ENCODE results near the gene MTOR.

The MTOR gene

DNA sequence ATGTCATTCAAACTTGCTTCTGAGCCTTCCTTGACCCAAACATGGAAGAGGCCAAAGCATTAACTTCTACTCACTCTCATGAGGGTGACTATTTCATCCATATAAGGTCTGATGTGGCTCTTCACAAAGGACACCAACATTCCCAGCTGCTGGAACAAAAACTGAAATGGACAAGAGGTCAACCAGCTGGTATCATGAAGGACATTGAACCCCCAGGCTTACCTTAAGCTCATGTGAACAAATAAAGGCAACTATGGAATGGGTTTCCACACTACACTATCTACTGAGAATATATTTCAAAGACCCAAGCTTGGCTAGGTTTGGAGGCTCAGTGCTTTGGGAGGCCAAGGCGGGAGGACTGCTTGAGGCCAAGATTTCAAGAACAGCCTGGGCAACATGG lies 46.3 kb downstream of the MTOR start:
- no peak for DNase-seq (ENCODE audit: low read depth)

- DNase-seq (ENCODE audit: low read depth): no peak
Observed at GRCh38 chr1:11215381-11216005, 46.9 kb downstream of the MTOR start.

- DNase-seq (ENCODE audit: low read depth): no peak
Observed at GRCh38 chr1:11214698-11215380, 47.5 kb downstream of the MTOR start.

GRCh38 chr1:11211925-11212587 lies 50.3 kb downstream of the MTOR start:
- DNase-seq (ENCODE audit: low read depth): no peak

- no peak for DNase-seq (ENCODE audit: low read depth)
Observed at GRCh38 chr1:11211461-11211860, 50.9 kb downstream of the MTOR start.

DNA sequence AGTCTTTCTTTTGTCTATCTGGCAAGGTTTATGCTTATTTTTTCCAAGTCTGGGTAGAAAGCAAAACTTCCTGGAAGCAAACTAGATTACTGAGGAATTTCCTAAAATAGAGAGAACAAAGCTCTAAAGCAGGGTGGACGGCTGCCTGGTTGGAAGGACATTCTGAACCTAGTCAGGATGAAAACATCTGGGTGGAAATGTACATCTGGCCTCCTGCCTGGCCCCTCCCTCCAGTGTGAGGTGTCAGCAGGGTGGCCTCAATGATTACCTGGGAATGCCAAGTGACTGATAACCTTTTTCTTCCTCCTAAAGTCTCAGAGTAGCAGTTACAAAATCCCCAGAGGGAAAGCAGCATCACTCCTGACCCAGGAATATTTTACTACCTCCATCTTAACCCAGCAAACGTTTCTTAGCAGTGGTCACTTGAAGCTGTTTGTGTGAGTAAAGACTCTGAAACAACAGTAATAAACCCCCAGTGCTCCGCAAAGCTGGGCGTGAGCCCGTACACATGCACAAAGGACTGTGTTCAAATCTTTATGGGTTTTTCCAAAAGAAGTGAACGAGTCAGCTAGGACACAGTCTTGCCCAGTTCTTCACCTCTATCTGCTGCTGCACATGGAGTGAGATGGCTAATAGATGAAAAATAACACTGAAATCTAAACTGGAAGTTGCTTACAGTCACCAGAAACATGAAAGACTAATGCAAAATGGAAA lies 54.3 kb downstream of the MTOR start:
- DNase-seq (ENCODE audit: low read depth): no peak

GRCh38 chr1:11204396-11205190 lies 57.8 kb downstream of the MTOR start:
- no peak for DNase-seq (ENCODE audit: low read depth)

GRCh38 chr1:11198851-11199594 lies 63.3 kb downstream of the MTOR start:
- no peak for DNase-seq (ENCODE audit: low read depth)

DNA sequence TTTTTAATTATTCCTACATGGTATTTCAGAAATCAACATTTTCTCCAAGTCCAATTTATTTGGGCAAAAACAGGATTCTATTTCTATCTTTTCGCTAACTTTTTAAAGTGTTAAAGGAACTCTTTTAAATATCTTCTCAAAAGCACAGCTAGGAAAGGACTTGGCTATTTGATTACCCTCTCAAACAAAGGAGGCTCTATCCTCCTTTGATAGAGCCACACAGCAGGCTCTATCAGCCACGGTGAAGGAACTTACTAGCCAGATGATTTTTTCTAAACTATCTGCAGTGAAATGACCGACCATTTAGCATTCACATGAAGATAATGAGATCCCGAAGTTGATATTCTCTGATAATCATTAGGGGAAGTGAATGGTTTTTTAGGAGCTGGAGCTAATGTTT lies 64.1 kb downstream of the MTOR start:
- DNase-seq (ENCODE audit: low read depth): no peak

GRCh38 chr1:11197359-11197758 lies 65.0 kb downstream of the MTOR start:
- DNase-seq (ENCODE audit: low read depth): no peak

GRCh38 chr1:11196945-11197344 lies 65.4 kb downstream of the MTOR start:
- DNase-seq (ENCODE audit: low read depth): no peak

- DNase-seq (ENCODE audit: low read depth): no peak
Observed at GRCh38 chr1:11194407-11195176, 67.8 kb downstream of the MTOR start.

DNA sequence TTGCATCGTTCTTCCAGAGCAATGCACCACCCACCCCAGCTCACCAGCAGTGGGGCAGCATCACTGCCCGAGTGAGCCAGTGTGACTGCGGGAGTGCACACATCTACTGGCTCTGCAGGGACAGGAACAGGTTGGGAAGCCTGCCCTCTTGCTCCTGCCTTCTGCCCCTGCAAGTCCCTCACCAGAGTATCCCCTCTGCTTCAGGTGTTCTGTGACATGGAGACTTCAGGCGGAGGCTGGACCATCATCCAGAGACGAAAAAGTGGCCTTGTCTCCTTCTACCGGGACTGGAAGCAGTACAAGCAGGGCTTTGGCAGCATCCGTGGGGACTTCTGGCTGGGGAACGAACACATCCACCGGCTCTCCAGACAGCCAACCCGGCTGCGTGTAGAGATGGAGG lies 69.0 kb downstream of the MTOR start:
- DNase-seq (ENCODE audit: low read depth): no peak

DNA sequence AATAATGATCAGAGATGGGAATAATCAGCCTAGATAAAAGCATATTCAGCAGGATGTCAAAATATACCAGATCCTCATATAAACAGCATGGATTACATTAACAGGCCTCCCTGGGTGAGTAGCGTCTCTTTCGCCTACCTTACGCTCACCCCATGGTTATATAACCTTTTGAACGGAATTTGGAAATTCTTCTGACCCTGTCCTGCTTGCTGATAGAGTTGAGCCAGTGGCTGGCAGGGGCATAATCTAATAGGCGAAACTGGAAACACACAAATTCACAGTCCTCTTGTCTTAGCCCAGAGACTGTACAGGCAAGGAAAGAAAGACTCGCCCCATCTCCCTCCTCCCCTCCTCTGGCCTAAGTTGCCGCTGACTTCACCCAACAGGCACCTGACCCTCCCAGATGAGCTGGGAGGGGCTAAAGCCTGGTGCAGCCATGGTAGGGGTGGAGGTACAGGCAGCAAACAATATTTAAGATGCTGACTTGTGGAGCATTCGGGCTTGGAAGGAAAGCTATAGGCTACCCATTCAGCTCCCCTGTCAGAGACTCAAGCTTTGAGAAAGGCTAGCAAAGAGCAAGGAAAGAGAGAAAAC lies 73.4 kb downstream of the MTOR start, which contains the start of gene ANGPTL7:
TSS of gene ANGPTL7 (plus strand) at position 498 of the 594 bp plus-strand sequence. CDS start 225 bp downstream, outside the sequence.
- no peak for DNase-seq (ENCODE audit: low read depth)

DNA sequence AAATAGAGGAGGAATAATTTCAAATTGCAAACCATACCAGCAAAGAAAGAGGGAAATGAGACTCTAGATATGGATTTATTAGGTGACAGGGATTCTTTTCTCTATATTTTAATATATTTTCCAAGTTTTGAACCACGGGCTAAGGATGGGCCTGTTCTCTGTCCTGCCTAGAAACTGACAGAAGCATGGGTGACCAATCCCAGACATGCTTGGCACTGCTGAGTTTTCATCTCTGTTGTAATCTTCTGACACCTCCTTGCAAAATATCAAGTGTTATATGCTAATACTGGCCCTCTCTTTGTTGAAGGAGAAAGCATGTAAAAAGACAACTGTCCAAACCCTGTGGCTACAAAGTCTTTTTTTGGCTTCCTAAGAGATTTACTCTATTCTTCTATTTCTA lies 74.0 kb downstream of the MTOR start:
- DNase-seq (ENCODE audit: low read depth): no peak

GRCh38 chr1:11187931-11188330 lies 74.4 kb downstream of the MTOR start:
- no peak for DNase-seq (ENCODE audit: low read depth)

GRCh38 chr1:11187494-11187893 lies 74.9 kb downstream of the MTOR start:
- no peak for DNase-seq (ENCODE audit: low read depth)

GRCh38 chr1:11187000-11187399 lies 75.4 kb downstream of the MTOR start:
- DNase-seq (ENCODE audit: low read depth): no peak

- DNase-seq (ENCODE audit: low read depth): no peak
Observed at GRCh38 chr1:11184973-11185372, 77.4 kb downstream of the MTOR start.

GRCh38 chr1:11182884-11183283 lies 79.5 kb downstream of the MTOR start:
- no peak for DNase-seq (ENCODE audit: low read depth)
